Fibroblast of skin of back (primary cell): ENCODE measurements around the gene ZNF462.
"Not testable (repeated sequence)": the region's sequence is repeated elsewhere in the genome, so short reads cannot be mapped to it uniquely, and the experiment has no call there.

ENCODE experiments used
- DNase-seq: peaks from one replicate; pipeline ENCODE4 v3.0.0-alpha.2; 2013

ZNF462 gene

GRCh38 chr9:106889061-106889590 is 26.2 kb downstream of the ZNF462 start:
- no peak for DNase-seq

GRCh38 chr9:106890608-106891007 is 27.6 kb downstream of the ZNF462 start:
- DNase-seq, result no peak

GRCh38 chr9:106891286-106891685 is 28.3 kb downstream of the ZNF462 start:
- peak; percentile 16 for DNase-seq

- DNase-seq, result peak; percentile 99
Observed at GRCh38 chr9:106892632-106893031, 29.7 kb downstream of the ZNF462 start.

GRCh38 chr9:106893088-106893487 is 30.1 kb downstream of the ZNF462 start:
- peak; percentile 84 for DNase-seq

- no peak for DNase-seq
Observed at GRCh38 chr9:106896695-106897094, 33.7 kb downstream of the ZNF462 start.

- peak; percentile 80 for DNase-seq
Observed at GRCh38 chr9:106897236-106897635, 34.3 kb downstream of the ZNF462 start.

GRCh38 chr9:106897751-106898150 is 34.8 kb downstream of the ZNF462 start:
- no peak for DNase-seq

- not testable (repeated sequence) for DNase-seq
Observed at GRCh38 chr9:106900523-106900922, 37.6 kb downstream of the ZNF462 start.

- no peak for DNase-seq
Observed at GRCh38 chr9:106906129-106906528, 43.2 kb downstream of the ZNF462 start.

GRCh38 chr9:106911951-106912350 is 49.0 kb downstream of the ZNF462 start:
- DNase-seq, result no peak

- no peak for DNase-seq
Observed at GRCh38 chr9:106913276-106913675, 50.3 kb downstream of the ZNF462 start.

GRCh38 chr9:106915851-106916250 is 52.9 kb downstream of the ZNF462 start:
- DNase-seq, result no peak

- peak; percentile 87 for DNase-seq
Observed at GRCh38 chr9:106916466-106917235, 53.7 kb downstream of the ZNF462 start.

- no peak for DNase-seq
Observed at GRCh38 chr9:106918825-106919509, 56.0 kb downstream of the ZNF462 start.

GRCh38 chr9:106920091-106920490 is 57.1 kb downstream of the ZNF462 start:
- no peak for DNase-seq

- no peak for DNase-seq
Observed at GRCh38 chr9:106920701-106921283, 57.8 kb downstream of the ZNF462 start.

GRCh38 chr9:106921341-106921899 is 58.5 kb downstream of the ZNF462 start:
- no peak for DNase-seq

GRCh38 chr9:106922026-106922425 is 59.1 kb downstream of the ZNF462 start:
- no peak for DNase-seq

- DNase-seq, result no peak
Observed at GRCh38 chr9:106925392-106925791, 62.4 kb downstream of the ZNF462 start.

- DNase-seq, result peak; percentile 16
Observed at GRCh38 chr9:106927916-106928315, 65.0 kb downstream of the ZNF462 start.

GRCh38 chr9:106928350-106928749 is 65.4 kb downstream of the ZNF462 start:
- DNase-seq, result no peak
